Measurements from ENCODE around the gene PACSIN3. TPM values are rescaled to one million over a fixed set of nuclear protein-coding genes. Genes with fewer than 3 reads are reported as not detected.

PACSIN3 gene
- total RNA-seq, 4 donors from 2014 or later: 4.3 to 9.1 (median 7.5) TPM

DNA sequence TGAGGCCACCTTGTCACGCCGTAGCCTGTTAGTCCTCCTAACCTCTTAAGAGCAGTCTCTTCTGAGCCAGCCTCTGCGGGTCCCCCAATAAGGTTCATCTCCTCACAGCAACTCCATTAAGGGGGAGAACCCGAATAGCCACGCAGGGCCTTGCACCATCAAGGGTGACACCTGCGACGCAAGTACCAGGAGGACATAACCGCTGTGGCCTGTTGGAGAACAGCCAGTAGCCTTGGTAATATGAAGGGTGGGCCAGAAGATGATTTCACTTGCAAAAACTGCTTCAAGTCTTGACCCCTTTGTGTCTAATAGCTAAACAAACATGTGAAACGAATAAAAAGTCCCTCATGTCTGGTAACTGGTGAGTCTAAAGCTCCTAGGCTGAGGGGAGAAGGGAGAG, 24.3 kb downstream of the PACSIN3 start:
- H3K36me3 ChIP-seq: peaks cover 0 to 48% (median 0%) of the 10 kb centered on the region in 3 donors

DNA sequence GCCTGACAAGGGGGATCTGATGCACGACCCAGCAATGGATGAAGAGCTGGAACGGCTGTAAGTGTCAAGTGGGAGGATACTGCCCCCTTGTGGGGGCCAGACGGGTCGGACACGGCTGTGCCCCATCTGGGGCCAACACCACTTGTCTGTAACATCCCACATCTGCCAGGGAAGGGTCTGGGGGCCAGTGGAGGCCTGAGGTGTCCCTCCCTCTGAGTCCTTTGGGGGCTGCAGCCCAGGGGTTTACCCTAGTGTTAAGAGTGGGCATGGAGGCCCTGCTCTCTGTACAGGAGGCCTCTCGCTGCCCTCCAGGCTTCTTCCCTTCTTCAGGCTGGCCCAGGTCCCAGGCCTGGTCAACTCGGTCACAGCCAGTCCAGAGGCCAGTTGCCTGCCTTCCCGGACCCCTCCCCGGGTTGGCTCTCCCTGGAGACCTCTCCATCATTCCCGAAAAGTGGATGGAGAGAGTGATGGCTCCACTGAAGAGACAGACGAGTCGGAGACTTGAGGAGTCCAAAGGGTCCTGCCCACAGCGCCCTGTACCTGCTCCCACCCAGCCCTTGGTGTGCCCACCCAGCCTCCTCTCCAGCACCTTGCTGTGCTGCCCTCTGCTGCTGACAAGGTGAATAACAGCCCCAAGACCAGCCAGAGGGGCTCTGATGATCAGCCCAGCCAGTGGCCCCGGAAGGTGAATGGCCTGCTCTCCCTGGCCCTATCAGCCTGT, 24.9 kb downstream of the PACSIN3 start:
- peak; percentile 33 to 80 (median 71) for DNase-seq
- no peaks in the 10 kb centered on the region for H3K27me3 ChIP-seq
- peak overlapping the region in 1 of 4 donors; percentile 5 for H3K27ac ChIP-seq
- H3K4me1 ChIP-seq: no peaks in the 10 kb centered on the region
- TF ChIP-seq POLR2A (IDR thresholded peaks at IDR 0.05): no peak
- TF ChIP-seq, protein P1, sequence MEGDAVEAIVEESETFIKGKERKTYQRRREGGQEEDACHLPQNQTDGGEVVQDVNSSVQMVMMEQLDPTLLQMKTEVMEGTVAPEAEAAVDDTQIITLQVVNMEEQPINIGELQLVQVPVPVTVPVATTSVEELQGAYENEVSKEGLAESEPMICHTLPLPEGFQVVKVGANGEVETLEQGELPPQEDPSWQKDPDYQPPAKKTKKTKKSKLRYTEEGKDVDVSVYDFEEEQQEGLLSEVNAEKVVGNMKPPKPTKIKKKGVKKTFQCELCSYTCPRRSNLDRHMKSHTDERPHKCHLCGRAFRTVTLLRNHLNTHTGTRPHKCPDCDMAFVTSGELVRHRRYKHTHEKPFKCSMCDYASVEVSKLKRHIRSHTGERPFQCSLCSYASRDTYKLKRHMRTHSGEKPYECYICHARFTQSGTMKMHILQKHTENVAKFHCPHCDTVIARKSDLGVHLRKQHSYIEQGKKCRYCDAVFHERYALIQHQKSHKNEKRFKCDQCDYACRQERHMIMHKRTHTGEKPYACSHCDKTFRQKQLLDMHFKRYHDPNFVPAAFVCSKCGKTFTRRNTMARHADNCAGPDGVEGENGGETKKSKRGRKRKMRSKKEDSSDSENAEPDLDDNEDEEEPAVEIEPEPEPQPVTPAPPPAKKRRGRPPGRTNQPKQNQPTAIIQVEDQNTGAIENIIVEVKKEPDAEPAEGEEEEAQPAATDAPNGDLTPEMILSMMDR (IDR thresholded peaks at IDR 0.05): peak; percentile 16 to 73 (median 60)
- peaks cover 0 to 43% (median 0%) of the 10 kb centered on the region in 3 donors for H3K36me3 ChIP-seq
- H3K9me3 ChIP-seq: no peaks in the 10 kb centered on the region
- no peak overlapping the region for H3K4me3 ChIP-seq

More for the DNA sequence above, 24.3 kb downstream of the PACSIN3 start:
- no peak overlapping the region for H3K4me3 ChIP-seq
- no peaks in the 10 kb centered on the region for H3K27me3 ChIP-seq
- TF ChIP-seq POLR2A (IDR thresholded peaks at IDR 0.05): no peak
- TF ChIP-seq, protein P1 (IDR thresholded peaks at IDR 0.05): no peak
- no peaks in the 10 kb centered on the region for H3K9me3 ChIP-seq
- H3K27ac ChIP-seq: no peak overlapping the region
- no peak for DNase-seq
- H3K4me1 ChIP-seq: no peaks in the 10 kb centered on the region

DNA sequence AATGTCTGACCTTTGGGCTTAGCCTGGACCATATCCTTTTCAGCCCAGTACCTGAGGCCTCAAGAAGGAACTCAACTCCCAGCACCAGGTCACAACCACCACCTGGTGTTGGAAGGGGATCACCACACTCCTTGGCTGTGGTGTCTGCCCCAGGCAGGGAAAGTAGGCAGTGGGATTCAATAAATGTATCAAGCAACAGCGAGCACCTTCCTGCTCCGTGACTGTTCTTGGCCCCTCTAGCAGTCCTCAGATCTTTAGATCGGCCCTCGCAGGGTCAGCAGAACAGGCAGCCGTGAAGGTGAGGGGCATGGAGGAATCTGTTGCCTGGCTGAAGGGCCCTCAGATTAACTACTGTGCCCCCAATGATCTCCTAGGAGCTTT, 25.5 kb downstream of the PACSIN3 start:
- no peaks in the 10 kb centered on the region for H3K27me3 ChIP-seq
- TF ChIP-seq, protein P1 (IDR thresholded peaks at IDR 0.05): no peak
- TF ChIP-seq POLR2A (IDR thresholded peaks at IDR 0.05): no peak
- no peak for DNase-seq
- no peaks in the 10 kb centered on the region for H3K4me1 ChIP-seq
- H3K4me3 ChIP-seq: no peak overlapping the region
- no peaks in the 10 kb centered on the region for H3K9me3 ChIP-seq
- peaks cover 0 to 38% (median 0%) of the 10 kb centered on the region in 3 donors for H3K36me3 ChIP-seq
- no peak overlapping the region for H3K27ac ChIP-seq

DNA sequence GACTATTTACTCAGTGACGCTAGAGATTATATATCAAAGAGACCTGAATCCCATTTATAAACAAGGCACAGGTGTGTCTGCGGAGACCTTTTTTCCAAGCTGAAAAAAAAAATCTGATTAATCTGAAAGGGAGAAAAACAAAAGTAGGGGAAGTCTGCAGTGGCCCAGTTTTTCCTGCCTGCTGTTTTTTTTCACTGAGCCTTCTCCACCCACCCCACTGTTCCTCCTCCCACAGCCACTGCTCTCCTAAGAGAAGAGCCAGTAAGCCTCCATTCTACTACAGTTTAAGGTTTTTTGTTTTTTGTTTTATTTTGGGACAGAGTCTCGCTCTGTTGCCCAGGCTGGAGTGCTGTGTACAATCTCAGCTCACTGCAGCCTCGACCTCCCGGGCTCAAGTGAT, 28.0 kb downstream of the PACSIN3 start:
- Histone ChIP-seq H3K27ac (no peak overlapping the region), H3K9me3 (no peaks in the 10 kb centered on the region), H3K36me3 (peaks cover 0 to 12% (median 0%) of the 10 kb centered on the region in 3 donors), H3K4me3 (no peak overlapping the region), H3K4me1 (peaks cover 0 to 7% (median 2%) of the 10 kb centered on the region in 4 donors), H3K27me3 (no peaks in the 10 kb centered on the region)
- TF ChIP-seq POLR2A (IDR thresholded peaks at IDR 0.05): no peak
- TF ChIP-seq, protein P1 (IDR thresholded peaks at IDR 0.05): no peak
- no peak for DNase-seq

DNA sequence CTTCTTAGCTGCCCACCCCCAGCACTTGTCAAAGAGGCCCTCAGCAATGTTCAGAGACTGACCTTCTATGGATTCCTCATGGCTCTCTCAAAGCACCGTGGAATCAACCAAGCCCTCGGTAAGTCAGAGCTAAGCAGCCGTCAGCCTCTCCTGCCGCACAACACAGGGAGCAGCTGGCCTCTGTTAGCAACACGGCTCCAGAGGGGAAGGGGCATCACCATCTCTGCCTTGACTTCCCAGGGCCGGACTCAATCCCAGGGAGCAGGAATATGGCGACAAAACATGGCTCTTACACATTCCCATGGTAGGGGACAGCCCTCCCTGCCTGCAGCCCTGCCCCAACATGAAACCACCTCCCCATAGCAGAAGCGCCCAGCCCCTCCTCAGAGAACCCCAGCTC, 28.4 kb downstream of the PACSIN3 start:
- Histone ChIP-seq H3K9me3 (no peaks in the 10 kb centered on the region), H3K4me3 (no peak overlapping the region), H3K4me1 (peaks cover 0 to 12% (median 2%) of the 10 kb centered on the region in 4 donors), H3K27me3 (no peaks in the 10 kb centered on the region), H3K36me3 (peaks cover 0 to 10% (median 0%) of the 10 kb centered on the region in 3 donors), H3K27ac (no peak overlapping the region)
- DNase-seq: no peak
- TF ChIP-seq, protein P1 (IDR thresholded peaks at IDR 0.05): no peak
- no peak for TF ChIP-seq POLR2A (IDR thresholded peaks at IDR 0.05)
